ENCODE results near the gene TM2D1.

DNA sequence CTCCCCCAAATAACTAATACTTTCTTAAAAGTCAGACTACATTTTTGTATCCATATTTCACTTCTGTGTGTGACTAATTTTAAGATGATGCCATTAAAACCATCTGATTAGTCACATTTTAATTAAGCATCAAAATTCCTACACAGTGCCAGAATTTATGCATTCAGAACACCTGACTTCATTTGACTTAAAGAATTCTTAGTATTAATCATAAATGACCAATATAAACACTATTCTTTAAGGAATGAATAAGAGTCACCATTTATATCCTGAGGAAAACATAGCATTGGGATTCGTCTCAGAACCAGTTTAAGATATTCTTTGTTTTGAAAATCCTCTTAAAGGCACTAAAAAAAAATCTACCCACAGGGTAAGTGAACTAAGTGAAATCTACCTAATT, 37.0 kb downstream of the TM2D1 start:
- no peak for TF ChIP-seq POLR2AphosphoS5 (IDR thresholded peaks at IDR 0.05)
- TF ChIP-seq, protein P1, sequence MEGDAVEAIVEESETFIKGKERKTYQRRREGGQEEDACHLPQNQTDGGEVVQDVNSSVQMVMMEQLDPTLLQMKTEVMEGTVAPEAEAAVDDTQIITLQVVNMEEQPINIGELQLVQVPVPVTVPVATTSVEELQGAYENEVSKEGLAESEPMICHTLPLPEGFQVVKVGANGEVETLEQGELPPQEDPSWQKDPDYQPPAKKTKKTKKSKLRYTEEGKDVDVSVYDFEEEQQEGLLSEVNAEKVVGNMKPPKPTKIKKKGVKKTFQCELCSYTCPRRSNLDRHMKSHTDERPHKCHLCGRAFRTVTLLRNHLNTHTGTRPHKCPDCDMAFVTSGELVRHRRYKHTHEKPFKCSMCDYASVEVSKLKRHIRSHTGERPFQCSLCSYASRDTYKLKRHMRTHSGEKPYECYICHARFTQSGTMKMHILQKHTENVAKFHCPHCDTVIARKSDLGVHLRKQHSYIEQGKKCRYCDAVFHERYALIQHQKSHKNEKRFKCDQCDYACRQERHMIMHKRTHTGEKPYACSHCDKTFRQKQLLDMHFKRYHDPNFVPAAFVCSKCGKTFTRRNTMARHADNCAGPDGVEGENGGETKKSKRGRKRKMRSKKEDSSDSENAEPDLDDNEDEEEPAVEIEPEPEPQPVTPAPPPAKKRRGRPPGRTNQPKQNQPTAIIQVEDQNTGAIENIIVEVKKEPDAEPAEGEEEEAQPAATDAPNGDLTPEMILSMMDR (IDR thresholded peaks at IDR 0.05 in 8 of 11, conservative IDR thresholded peaks at IDR 0.05 in 3 of 11), result no peak
- TF ChIP-seq POLR2A (IDR thresholded peaks at IDR 0.05), result no peak
